HL-60 (cell line): ENCODE results near the gene CHD9.

Experiments used
- GABPA ChIP-seq: IDR thresholded peaks from 2 replicates; pipeline ENCODE4 v1.6.1; 2012; ENCODE audit warnings: low read depth
- POLR2AphosphoS5 ChIP-seq: IDR thresholded peaks from 2 replicates; pipeline ENCODE4 v1.6.1; 2012; ENCODE audit warnings: low read depth
- SPI1 ChIP-seq: IDR thresholded peaks from 2 replicates; pipeline ENCODE4 v1.6.1; 2012; ENCODE audit warnings: low read depth, mild to moderate bottlenecking, borderline replicate concordance
- TF ChIP-seq, protein P1 (sequence below): IDR thresholded peaks from 2 replicates; pipeline ENCODE4 v1.6.1; 2012; ENCODE audit warnings: low read depth; ENCODE audit not compliant: insufficient replicate concordance
- TF ChIP-seq, protein P2 (sequence below): IDR thresholded peaks from one replicate; pipeline ENCODE4 v1.5.1; 2011; ENCODE audit warnings: low read length, control low read depth, inconsistent platforms; ENCODE audit not compliant: insufficient read depth

DNA sequence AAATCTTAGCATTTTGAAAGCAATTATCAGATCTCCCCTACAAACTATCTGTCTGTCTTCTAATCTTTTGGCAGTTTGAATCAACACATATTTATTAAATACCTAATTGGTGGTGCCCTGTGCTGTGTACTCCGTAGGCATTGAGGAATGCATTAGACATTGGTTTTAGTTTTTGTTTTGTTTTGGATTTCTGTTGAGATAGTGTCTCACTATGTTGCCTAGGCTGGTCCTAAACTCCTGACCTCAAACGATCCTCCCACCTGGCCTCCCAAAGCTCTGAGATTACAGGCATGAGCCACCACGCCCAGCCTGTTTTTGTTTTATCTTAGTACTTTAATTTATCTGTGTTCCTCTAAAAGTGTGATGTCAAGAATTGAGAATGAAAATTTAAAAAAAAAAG, 254.7 kb downstream of the CHD9 start:
- TF ChIP-seq, protein P1, sequence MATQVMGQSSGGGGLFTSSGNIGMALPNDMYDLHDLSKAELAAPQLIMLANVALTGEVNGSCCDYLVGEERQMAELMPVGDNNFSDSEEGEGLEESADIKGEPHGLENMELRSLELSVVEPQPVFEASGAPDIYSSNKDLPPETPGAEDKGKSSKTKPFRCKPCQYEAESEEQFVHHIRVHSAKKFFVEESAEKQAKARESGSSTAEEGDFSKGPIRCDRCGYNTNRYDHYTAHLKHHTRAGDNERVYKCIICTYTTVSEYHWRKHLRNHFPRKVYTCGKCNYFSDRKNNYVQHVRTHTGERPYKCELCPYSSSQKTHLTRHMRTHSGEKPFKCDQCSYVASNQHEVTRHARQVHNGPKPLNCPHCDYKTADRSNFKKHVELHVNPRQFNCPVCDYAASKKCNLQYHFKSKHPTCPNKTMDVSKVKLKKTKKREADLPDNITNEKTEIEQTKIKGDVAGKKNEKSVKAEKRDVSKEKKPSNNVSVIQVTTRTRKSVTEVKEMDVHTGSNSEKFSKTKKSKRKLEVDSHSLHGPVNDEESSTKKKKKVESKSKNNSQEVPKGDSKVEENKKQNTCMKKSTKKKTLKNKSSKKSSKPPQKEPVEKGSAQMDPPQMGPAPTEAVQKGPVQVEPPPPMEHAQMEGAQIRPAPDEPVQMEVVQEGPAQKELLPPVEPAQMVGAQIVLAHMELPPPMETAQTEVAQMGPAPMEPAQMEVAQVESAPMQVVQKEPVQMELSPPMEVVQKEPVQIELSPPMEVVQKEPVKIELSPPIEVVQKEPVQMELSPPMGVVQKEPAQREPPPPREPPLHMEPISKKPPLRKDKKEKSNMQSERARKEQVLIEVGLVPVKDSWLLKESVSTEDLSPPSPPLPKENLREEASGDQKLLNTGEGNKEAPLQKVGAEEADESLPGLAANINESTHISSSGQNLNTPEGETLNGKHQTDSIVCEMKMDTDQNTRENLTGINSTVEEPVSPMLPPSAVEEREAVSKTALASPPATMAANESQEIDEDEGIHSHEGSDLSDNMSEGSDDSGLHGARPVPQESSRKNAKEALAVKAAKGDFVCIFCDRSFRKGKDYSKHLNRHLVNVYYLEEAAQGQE = no peak
- TF ChIP-seq, protein P2, sequence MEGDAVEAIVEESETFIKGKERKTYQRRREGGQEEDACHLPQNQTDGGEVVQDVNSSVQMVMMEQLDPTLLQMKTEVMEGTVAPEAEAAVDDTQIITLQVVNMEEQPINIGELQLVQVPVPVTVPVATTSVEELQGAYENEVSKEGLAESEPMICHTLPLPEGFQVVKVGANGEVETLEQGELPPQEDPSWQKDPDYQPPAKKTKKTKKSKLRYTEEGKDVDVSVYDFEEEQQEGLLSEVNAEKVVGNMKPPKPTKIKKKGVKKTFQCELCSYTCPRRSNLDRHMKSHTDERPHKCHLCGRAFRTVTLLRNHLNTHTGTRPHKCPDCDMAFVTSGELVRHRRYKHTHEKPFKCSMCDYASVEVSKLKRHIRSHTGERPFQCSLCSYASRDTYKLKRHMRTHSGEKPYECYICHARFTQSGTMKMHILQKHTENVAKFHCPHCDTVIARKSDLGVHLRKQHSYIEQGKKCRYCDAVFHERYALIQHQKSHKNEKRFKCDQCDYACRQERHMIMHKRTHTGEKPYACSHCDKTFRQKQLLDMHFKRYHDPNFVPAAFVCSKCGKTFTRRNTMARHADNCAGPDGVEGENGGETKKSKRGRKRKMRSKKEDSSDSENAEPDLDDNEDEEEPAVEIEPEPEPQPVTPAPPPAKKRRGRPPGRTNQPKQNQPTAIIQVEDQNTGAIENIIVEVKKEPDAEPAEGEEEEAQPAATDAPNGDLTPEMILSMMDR = no peak
- TF ChIP-seq POLR2AphosphoS5 (no peak), SPI1 (no peak), GABPA (no peak)
